GM12873 (cell line): Measurements from ENCODE around the gene NRF1.

Source experiments
- TF ChIP-seq, protein P1 (sequence below): IDR thresholded peaks from 2 replicates; pipeline ENCODE4 v1.5.1; 2012; ENCODE audit warnings: low read depth, mild to moderate bottlenecking, moderate library complexity, low read length, control low read depth; ENCODE audit not compliant: insufficient read depth; ENCODE audit errors: missing control alignments

The NRF1 gene

DNA sequence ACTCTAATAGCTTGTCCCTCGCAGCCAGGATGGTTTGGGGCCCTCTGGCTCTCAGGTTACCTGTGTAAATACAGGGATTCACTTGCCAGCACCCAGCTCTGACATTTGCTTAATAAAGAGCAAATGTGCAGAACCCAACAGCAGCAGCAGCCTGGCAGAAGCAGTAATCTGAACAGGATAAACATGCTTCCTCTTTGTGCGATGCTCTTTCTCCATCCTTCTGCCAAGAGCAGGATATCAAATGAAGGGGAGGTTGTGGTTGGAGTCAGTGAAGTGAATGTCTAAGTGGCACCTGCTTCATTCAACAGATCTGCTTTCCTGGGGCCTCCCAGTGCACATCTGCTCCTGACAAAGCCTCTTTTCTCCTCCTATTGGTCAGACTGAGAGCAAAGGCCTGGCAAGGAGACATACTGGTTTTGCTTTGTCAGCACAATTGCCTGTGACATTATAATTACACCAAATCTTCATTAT is 130.3 kb downstream of the NRF1 start:
- TF ChIP-seq, protein P1, sequence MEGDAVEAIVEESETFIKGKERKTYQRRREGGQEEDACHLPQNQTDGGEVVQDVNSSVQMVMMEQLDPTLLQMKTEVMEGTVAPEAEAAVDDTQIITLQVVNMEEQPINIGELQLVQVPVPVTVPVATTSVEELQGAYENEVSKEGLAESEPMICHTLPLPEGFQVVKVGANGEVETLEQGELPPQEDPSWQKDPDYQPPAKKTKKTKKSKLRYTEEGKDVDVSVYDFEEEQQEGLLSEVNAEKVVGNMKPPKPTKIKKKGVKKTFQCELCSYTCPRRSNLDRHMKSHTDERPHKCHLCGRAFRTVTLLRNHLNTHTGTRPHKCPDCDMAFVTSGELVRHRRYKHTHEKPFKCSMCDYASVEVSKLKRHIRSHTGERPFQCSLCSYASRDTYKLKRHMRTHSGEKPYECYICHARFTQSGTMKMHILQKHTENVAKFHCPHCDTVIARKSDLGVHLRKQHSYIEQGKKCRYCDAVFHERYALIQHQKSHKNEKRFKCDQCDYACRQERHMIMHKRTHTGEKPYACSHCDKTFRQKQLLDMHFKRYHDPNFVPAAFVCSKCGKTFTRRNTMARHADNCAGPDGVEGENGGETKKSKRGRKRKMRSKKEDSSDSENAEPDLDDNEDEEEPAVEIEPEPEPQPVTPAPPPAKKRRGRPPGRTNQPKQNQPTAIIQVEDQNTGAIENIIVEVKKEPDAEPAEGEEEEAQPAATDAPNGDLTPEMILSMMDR = no peak

DNA sequence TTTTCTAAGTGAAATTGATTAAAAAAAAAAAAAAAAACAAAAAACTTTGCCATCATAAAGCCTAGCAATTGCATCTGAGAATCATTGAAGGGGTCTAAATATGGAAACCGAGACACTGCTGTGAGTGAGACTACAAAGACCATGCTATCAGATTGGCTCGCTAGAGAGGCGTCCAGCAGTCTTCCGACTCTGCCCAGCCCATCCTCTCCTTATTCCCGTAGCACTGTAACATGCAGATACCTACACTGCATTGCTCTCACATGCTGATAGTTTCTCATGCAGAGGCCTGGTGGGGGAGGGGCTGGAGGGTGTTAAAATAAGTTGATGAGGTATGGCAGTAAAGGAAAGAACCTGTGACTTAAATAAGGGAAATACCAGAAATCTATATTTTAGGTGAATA is 130.7 kb downstream of the NRF1 start:
- TF ChIP-seq, protein P1 = no peak

DNA sequence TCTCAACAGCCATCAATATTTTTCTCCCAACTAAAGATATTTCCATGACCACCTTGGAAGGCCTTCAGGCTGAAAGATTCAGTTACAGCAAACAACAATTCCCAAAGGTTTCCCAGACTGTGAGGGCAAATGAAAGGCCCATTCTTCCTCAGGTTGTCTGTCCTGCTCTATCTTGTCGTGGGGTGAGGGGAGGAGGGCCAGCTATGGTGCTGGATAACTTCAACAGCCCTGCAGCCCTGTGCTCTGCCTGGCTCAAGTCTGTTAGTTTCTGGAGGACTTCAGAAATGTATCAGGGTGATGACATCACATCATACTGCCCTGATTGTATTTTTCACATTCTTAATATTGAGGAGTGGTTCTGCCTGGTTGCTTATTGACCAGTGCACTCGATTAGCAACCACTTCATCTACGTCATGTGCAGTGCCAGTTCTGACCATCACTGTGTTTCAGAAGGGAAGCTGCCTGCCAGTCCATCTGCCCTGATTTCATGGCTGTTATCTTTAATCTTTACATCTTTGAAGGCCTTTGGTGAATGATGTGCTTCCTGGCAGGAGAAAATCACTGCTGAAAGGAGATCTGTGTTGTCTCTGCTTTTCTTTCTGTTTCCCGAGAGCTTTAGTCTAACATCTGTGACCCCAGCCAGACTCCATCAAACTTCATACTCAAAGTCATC is 135.5 kb downstream of the NRF1 start:
- TF ChIP-seq, protein P1 = no peak

DNA sequence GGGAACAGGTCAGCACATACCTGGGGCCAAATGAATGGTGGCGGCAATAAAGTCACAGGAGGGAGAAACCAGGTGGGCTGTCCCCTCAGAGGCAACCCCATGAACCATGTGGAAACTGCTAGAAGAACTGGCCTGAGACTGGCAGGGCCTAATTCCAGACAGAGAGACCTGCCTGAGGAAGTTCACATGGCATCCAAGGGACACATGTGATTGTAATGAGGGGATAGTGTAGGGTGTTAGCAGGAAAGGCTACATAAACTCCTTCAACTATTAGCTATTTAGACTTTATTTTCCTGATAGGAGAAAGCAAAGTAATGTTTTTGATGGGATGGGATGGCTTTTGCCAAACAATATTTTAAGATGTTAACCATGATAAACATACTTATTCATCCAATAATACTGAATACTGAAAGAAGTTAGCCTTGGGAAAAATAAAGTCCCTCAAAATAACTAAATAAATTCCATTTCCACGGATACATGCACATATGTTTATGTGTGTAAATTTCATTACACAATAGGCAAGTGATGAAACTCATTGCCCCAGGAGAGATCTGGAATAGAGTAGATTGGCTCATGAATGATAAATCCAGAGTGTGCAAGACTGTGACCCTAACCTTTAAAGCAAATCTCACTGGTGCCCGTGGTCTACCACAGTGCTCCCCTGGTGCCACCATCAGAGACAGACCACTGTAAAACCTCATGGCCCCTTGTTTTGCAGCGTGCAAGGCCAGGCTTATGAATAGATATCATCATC is 137.0 kb downstream of the NRF1 start:
- TF ChIP-seq, protein P1 = no peak

DNA sequence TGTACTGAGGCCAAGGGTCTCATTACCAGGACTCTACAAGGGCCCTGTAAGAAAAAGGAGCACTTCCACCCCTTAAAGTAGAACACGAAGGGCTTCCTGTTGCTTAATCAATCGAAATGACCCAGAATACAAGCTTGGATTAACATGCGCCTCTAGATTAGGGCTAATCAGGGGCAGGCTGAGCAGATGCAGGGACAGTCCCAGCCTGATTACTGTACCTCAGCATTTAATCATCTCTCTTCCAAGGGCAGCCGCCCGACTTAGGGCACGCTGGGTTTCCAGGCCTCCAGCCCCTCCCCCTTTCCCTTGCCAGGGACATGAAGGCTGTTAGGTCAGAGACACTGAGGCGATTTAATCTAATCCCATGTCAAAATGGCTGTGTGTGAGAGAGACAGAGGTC is 138.6 kb downstream of the NRF1 start:
- TF ChIP-seq, protein P1 = no peak

DNA sequence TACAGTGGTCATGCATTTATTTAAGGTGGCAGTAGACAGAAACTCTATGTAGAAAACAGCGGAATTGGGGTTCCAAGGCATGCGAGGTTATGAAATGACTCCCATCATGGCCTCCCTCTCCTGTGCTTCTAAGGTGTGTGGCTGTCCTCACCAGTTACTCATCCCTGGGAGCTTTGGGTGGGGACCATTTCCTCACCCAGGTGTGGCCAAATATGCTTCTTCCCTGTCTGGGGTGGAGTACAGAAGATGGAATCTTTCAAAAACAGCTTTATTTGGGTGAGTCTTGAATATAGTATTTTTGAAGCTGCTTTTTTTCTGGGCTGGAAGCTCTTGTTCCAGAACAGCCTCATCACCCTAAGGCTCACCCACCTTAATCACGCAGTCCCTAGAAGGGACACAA is 139.0 kb downstream of the NRF1 start:
- TF ChIP-seq, protein P1 = no peak

DNA sequence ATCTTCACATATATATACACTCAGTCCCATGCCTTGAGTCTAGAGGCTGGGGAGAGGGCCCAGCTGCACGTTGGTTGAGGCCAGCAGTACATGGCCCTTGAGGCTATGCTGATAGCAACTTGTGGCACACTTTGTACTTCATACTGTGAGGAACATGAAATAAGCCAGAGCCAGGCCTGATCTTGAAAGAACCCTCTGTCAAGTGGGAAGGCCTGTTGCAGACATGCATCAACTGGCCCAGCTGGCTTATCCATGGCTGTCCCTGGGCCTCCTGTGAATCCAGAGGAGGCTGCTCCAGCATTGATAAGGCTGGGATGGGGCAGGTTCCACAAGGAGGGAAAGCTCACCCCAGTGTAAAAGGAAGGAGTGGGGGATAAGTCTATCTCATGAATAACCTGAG is 140.4 kb downstream of the NRF1 start:
- TF ChIP-seq, protein P1 = no peak
